Fibroblast of skin of back (primary cell): ENCODE measurements around the gene PKD2.
"Not testable (repeated sequence)": the region's sequence is repeated elsewhere in the genome, so short reads cannot be mapped to it uniquely, and the experiment has no call there.

Experiments
- DNase-seq: peaks from one replicate; pipeline ENCODE4 v3.0.0-alpha.2; 2013

The PKD2 gene

GRCh38 chr4:88119943-88120342 is 112.5 kb downstream of the PKD2 start:
- no peak for DNase-seq

GRCh38 chr4:88122260-88122659 is 114.8 kb downstream of the PKD2 start:
- DNase-seq, result not testable (repeated sequence)
